ENCODE data around the gene DLEU7.

- TF ChIP-seq POLR2A (IDR thresholded peaks at IDR 0.05): no peak
- no peak for TF ChIP-seq CTCF (IDR thresholded peaks at IDR 0.05)
- TF ChIP-seq POLR2AphosphoS5 (IDR thresholded peaks at IDR 0.05): no peak
- TF ChIP-seq EP300 (IDR thresholded peaks at IDR 0.05): no peak
These were observed 7.0 kb upstream of the DLEU7 start for GRCh38 chr13:50850445-50850844.

Data from gastroesophageal sphincter (tissue), 3 donors.